ENCODE results near the gene HES4. TPM values are rescaled to one million over a fixed set of nuclear protein-coding genes. Genes with fewer than 3 reads are reported as not detected.

The HES4 gene
- total RNA-seq, 4 donors from 2014 or later = 12.7 to 34.8 (median 31.6) TPM

- Histone ChIP-seq H3K27ac (no peak overlapping the region), H3K4me3 (no peak overlapping the region), H3K4me1 (peaks cover 18% of the 10 kb centered on the region), H3K36me3 (no peaks in the 10 kb centered on the region), H3K27me3 (peaks cover 72% of the 10 kb centered on the region), H3K9me3 (no peaks in the 10 kb centered on the region)
- no peak for TF ChIP-seq POLR2A (IDR thresholded peaks at IDR 0.05)
- TF ChIP-seq POLR2AphosphoS5 (IDR thresholded peaks at IDR 0.05) = no peak
- TF ChIP-seq EP300 (IDR thresholded peaks at IDR 0.05) = no peak
- TF ChIP-seq CTCF (IDR thresholded peaks at IDR 0.05) = no peak
- DNase-seq (ENCODE audit: low spot score in 2 of 2) = no peak
- WGBS = 75% methylated on average over 11 of the region's 35 CpGs
Measured at GRCh38 chr1:980602-981395, 19.1 kb downstream of the HES4 start.

GRCh38 chr1:980137-980571 lies 19.7 kb downstream of the HES4 start:
- Histone ChIP-seq H3K36me3 (no peaks in the 10 kb centered on the region), H3K27ac (no peak overlapping the region), H3K9me3 (no peaks in the 10 kb centered on the region), H3K27me3 (peaks cover 74% of the 10 kb centered on the region), H3K4me1 (peaks cover 25% of the 10 kb centered on the region), H3K4me3 (no peak overlapping the region)
- WGBS = 53% methylated on average over 6 of the region's 13 CpGs
- TF ChIP-seq CTCF (IDR thresholded peaks at IDR 0.05) (no peak), POLR2A (IDR thresholded peaks at IDR 0.05) (no peak), POLR2AphosphoS5 (IDR thresholded peaks at IDR 0.05) (no peak), EP300 (IDR thresholded peaks at IDR 0.05) (no peak)
- DNase-seq (ENCODE audit: low spot score in 2 of 2) = no peak

GRCh38 chr1:979744-980072 lies 20.2 kb downstream of the HES4 start:
- H3K4me3 ChIP-seq = no peak overlapping the region
- H3K27ac ChIP-seq = no peak overlapping the region
- H3K27me3 ChIP-seq = peaks cover 74% of the 10 kb centered on the region
- H3K36me3 ChIP-seq = no peaks in the 10 kb centered on the region
- no peaks in the 10 kb centered on the region for H3K9me3 ChIP-seq
- no peak for DNase-seq (ENCODE audit: low spot score in 2 of 2)
- peaks cover 26% of the 10 kb centered on the region for H3K4me1 ChIP-seq
- no peak for TF ChIP-seq POLR2A (IDR thresholded peaks at IDR 0.05)
- TF ChIP-seq CTCF (IDR thresholded peaks at IDR 0.05) = no peak
- no peak for TF ChIP-seq POLR2AphosphoS5 (IDR thresholded peaks at IDR 0.05)
- no peak for TF ChIP-seq EP300 (IDR thresholded peaks at IDR 0.05)
- no CpG with 5 or more reads among the region's 9 CpGs for WGBS

DNA sequence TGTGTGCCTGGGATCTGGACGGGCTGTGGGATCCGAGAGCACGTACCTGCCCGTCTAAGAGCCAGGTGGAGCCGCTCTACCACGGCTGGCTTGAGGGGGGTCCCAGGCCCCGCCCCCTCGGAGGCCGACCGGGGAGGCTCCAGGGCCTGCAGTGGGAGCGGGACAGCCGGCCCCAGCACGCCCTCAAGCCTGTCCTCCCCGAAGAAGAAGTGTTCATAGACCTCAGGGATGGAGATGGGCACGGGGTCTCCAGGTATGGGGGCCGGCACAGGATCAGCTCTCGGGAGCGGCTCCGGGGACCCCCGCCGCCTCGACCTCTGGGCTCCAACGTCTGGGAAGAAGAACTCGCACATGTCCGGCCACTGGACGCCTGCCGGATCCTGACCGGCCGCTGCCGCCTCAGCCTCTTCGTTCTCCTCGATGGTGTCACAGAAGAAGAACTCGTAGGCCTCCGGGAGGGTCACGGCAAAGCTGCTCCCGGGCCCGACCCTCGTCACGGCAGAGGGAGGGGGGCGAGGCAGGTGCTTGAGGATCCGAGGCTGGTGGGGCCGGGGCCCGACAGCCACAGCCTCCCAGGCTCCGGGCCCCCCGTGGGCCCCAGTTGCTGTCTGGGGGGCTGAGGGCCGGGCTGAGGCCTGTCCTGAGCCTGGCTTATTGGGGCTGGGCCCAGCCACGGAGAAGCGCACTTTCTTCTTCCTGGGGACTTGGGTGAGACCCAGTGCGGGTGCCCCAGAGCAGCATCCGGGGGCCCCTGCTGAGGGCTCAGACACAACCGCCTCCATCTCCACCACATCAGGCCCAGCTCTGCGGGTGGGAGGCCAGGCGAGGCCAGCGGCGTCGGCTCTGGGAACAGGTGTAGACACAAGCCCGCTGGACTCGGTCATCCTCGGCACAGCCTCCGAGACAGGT lies 20.8 kb downstream of the HES4 start:
- DNase-seq (ENCODE audit: low spot score in 2 of 2) = peak in 1 of 2 donors; percentile 70
- peaks cover 75% of the 10 kb centered on the region for H3K27me3 ChIP-seq
- no peaks in the 10 kb centered on the region for H3K36me3 ChIP-seq
- no peak overlapping the region for H3K4me3 ChIP-seq
- no peaks in the 10 kb centered on the region for H3K9me3 ChIP-seq
- no peak overlapping the region for H3K27ac ChIP-seq
- H3K4me1 ChIP-seq = peaks cover 23% of the 10 kb centered on the region
- no peak for TF ChIP-seq EP300 (IDR thresholded peaks at IDR 0.05)
- TF ChIP-seq CTCF (IDR thresholded peaks at IDR 0.05) = no peak
- 82% methylated on average over 26 of the region's 60 CpGs for WGBS
